ENCODE measurements around the gene TEX28. TPM values are rescaled to one million over a fixed set of nuclear protein-coding genes. Genes with fewer than 3 reads are reported as not detected.

Gene TEX28
- total and polyA plus RNA-seq, 2 experiments from 2014 or later: not detected

DNA sequence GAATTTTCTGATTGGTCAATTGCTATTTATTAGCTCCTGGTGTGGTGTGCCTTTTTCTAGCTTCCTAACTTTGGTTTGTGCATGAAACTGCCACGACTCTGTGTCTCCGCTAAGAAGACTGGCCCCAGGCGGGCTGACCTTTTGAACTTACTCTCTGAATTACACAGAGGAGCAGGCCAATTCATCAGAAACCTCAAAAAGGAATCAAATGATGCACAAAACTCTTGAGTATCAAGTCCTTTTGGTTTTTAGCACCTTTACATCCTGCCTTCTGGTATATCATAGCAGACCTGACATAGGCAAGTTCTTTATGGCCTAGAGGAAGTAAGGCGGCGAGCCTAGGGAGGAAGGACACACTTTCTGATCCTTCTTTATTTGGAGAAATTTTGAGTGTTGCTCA lies 18.2 kb upstream of the TEX28 start:
- H3K27me3 ChIP-seq (ENCODE audit: insufficient read depth): no peaks in the 10 kb centered on the region
- H3K36me3 ChIP-seq (ENCODE audit: insufficient read depth): no peaks in the 10 kb centered on the region
- no peaks in the 10 kb centered on the region for H3K9me2 ChIP-seq (ENCODE audit: insufficient read depth)
- no peak overlapping the region; the same call in 2 of the 3 replicates for H3K4me3 Mint-ChIP-seq
- H3K4me1 ChIP-seq (ENCODE audit: insufficient read depth): no peaks in the 10 kb centered on the region
- ATAC-seq: no peak
- no peak overlapping the region for H3K4me3 ChIP-seq
- no peaks in the 10 kb centered on the region; the same call in 2 of the 3 replicates for H3K9me3 Mint-ChIP-seq
- no peaks in the 10 kb centered on the region for H3K27me3 Mint-ChIP-seq (ENCODE audit: insufficient read depth, low read depth, poor library complexity)
- H3K27ac ChIP-seq (ENCODE audit: low read depth): no peak overlapping the region
- no peaks in the 10 kb centered on the region for H3K79me2 ChIP-seq (replicated peaks; ENCODE audit: insufficient read depth)
- TF ChIP-seq REST (IDR thresholded peaks at IDR 0.05; ENCODE audit: unreplicated experiment) (no peak), ZNF331 (CRISPR knock-in tag; IDR thresholded peaks at IDR 0.05; ENCODE audit: low read depth) (no peak), ZNF114 (CRISPR knock-in tag; IDR thresholded peaks at IDR 0.05) (no peak), ETS1 (IDR thresholded peaks at IDR 0.05) (no peak), POLR2AphosphoS5 (IDR thresholded peaks at IDR 0.05; ENCODE audit: low read depth) (no peak), STAT1 (IDR thresholded peaks at IDR 0.05; ENCODE audit: unreplicated experiment) (no peak), NANOG (IDR thresholded peaks at IDR 0.05; ENCODE audit: borderline replicate concordance) (no peak), EZH2phosphoT487 (IDR thresholded peaks at IDR 0.05; ENCODE audit: unreplicated experiment) (no peak), EZH2 (IDR thresholded peaks at IDR 0.05; ENCODE audit: low read depth, unreplicated experiment) (no peak), JUNB (IDR thresholded peaks at IDR 0.05; ENCODE audit: unreplicated experiment) (no peak)
- TF ChIP-seq, protein P1, sequence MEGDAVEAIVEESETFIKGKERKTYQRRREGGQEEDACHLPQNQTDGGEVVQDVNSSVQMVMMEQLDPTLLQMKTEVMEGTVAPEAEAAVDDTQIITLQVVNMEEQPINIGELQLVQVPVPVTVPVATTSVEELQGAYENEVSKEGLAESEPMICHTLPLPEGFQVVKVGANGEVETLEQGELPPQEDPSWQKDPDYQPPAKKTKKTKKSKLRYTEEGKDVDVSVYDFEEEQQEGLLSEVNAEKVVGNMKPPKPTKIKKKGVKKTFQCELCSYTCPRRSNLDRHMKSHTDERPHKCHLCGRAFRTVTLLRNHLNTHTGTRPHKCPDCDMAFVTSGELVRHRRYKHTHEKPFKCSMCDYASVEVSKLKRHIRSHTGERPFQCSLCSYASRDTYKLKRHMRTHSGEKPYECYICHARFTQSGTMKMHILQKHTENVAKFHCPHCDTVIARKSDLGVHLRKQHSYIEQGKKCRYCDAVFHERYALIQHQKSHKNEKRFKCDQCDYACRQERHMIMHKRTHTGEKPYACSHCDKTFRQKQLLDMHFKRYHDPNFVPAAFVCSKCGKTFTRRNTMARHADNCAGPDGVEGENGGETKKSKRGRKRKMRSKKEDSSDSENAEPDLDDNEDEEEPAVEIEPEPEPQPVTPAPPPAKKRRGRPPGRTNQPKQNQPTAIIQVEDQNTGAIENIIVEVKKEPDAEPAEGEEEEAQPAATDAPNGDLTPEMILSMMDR (conservative IDR thresholded peaks at IDR 0.05; ENCODE audit: low read depth in 2 of 2): no peak
- TF ChIP-seq, protein P2, sequence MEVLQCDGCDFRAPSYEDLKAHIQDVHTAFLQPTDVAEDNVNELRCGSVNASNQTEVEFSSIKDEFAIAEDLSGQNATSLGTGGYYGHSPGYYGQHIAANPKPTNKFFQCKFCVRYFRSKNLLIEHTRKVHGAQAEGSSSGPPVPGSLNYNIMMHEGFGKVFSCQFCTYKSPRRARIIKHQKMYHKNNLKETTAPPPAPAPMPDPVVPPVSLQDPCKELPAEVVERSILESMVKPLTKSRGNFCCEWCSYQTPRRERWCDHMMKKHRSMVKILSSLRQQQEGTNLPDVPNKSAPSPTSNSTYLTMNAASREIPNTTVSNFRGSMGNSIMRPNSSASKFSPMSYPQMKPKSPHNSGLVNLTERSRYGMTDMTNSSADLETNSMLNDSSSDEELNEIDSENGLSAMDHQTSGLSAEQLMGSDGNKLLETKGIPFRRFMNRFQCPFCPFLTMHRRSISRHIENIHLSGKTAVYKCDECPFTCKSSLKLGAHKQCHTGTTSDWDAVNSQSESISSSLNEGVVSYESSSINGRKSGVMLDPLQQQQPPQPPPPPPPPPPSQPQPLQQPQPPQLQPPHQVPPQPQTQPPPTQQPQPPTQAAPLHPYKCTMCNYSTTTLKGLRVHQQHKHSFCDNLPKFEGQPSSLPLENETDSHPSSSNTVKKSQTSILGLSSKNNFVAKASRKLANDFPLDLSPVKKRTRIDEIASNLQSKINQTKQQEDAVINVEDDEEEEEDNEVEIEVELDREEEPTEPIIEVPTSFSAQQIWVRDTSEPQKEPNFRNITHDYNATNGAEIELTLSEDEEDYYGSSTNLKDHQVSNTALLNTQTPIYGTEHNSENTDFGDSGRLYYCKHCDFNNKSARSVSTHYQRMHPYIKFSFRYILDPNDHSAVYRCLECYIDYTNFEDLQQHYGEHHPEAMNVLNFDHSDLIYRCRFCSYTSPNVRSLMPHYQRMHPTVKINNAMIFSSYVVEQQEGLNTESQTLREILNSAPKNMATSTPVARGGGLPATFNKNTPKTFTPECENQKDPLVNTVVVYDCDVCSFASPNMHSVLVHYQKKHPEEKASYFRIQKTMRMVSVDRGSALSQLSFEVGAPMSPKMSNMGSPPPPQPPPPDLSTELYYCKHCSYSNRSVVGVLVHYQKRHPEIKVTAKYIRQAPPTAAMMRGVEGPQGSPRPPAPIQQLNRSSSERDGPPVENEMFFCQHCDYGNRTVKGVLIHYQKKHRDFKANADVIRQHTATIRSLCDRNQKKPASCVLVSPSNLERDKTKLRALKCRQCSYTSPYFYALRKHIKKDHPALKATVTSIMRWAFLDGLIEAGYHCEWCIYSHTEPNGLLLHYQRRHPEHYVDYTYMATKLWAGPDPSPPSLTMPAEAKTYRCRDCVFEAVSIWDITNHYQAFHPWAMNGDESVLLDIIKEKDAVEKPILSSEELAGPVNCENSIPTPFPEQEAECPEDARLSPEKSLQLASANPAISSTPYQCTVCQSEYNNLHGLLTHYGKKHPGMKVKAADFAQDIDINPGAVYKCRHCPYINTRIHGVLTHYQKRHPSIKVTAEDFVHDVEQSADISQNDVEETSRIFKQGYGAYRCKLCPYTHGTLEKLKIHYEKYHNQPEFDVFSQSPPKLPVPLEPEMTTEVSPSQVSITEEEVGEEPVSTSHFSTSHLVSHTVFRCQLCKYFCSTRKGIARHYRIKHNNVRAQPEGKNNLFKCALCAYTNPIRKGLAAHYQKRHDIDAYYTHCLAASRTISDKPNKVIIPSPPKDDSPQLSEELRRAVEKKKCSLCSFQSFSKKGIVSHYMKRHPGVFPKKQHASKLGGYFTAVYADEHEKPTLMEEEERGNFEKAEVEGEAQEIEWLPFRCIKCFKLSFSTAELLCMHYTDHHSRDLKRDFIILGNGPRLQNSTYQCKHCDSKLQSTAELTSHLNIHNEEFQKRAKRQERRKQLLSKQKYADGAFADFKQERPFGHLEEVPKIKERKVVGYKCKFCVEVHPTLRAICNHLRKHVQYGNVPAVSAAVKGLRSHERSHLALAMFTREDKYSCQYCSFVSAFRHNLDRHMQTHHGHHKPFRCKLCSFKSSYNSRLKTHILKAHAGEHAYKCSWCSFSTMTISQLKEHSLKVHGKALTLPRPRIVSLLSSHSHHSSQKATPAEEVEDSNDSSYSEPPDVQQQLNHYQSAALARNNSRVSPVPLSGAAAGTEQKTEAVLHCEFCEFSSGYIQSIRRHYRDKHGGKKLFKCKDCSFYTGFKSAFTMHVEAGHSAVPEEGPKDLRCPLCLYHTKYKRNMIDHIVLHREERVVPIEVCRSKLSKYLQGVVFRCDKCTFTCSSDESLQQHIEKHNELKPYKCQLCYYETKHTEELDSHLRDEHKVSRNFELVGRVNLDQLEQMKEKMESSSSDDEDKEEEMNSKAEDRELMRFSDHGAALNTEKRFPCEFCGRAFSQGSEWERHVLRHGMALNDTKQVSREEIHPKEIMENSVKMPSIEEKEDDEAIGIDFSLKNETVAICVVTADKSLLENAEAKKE (CRISPR knock-in tag; IDR thresholded peaks at IDR 0.05): no peak
- no peak overlapping the region for H2AFZ ChIP-seq
- H4K20me1 ChIP-seq (replicated peaks; ENCODE audit: insufficient read depth): no peaks in the 10 kb centered on the region
- H3F3A ChIP-seq (replicated peaks; ENCODE audit: low read depth): no peaks in the 10 kb centered on the region
- H3K27ac Mint-ChIP-seq: no peak overlapping the region
- no peak for DNase-seq (ENCODE audit: low spot score)
- H3K4me1 Mint-ChIP-seq: peaks cover 7% of the 10 kb centered on the region; the same call in 2 of the 3 replicates
- H3K36me3 Mint-ChIP-seq (ENCODE audit: low read depth): no peaks in the 10 kb centered on the region
- H3K4me2 ChIP-seq: no peak overlapping the region
